DND-41 (cell line): Measurements from ENCODE around the gene NUBPL.

Experiments used
- ATAC-seq: fragments of 200-7000 bp; cut with Tn5 transposase; 3 replicates; pipeline ENCODE4 v1.9.1; 2021; ENCODE audit warnings: low read depth; ENCODE audit not compliant: insufficient read depth
- DNase-seq: peaks from one replicate; pipeline ENCODE4 v3.0.0-alpha.2; 2020
- H2AFZ ChIP-seq: 2 replicates; pipeline ENCODE4 v1.6.0; 2012; ENCODE audit warnings: low read depth, low read length
- H3K27ac ChIP-seq: 2 replicates; pipeline ENCODE4 v1.5.1; 2012; ENCODE audit warnings: low read length, inconsistent platforms
- H3K27me3 ChIP-seq: fragments of 200-600 bp; sonication (generic); 2 replicates; pipeline ENCODE4 v1.6.0; 2012; ENCODE audit warnings: low read length, mild to moderate bottlenecking, inconsistent platforms; ENCODE audit not compliant: insufficient read depth, poor library complexity
- H3K36me3 ChIP-seq: 2 replicates; pipeline ENCODE4 v1.5.1; 2012; ENCODE audit warnings: low read length, inconsistent platforms; ENCODE audit not compliant: insufficient read depth
- H3K4me1 ChIP-seq: 2 replicates; pipeline ENCODE4 v1.5.1; 2012; ENCODE audit warnings: mild to moderate bottlenecking, low read length; ENCODE audit not compliant: insufficient read depth
- H3K4me2 ChIP-seq: 2 replicates; pipeline ENCODE4 v1.6.0; 2012; ENCODE audit warnings: mild to moderate bottlenecking, moderate library complexity, low read length, inconsistent platforms; ENCODE audit not compliant: insufficient read depth
- H3K4me3 ChIP-seq, 2 experiments: fragments of 200-600 bp in 1 of 2; shearing (Covaris generic) in 1 of 2; 2 replicates each; pipeline ENCODE4 v1.5.1; 2012 to 2016; ENCODE audit warnings: inconsistent platforms in 2 of 2, low read length in 2 of 2, mild to moderate bottlenecking in 2 of 2, low read depth in 1 of 2, moderate library complexity in 1 of 2
- H3K79me2 ChIP-seq: 2 replicates; pipeline ENCODE4 v1.6.0; 2012; ENCODE audit warnings: low read length, inconsistent platforms; ENCODE audit not compliant: insufficient read depth
- H3K9ac ChIP-seq: 2 replicates; pipeline ENCODE4 v1.6.0; 2012; ENCODE audit warnings: low read depth, mild to moderate bottlenecking, inconsistent platforms, low read length, moderate library complexity
- H3K9me3 ChIP-seq: 2 replicates; pipeline ENCODE4 v1.5.1; 2012; ENCODE audit warnings: low read length, moderate library complexity, mild to moderate bottlenecking, inconsistent platforms; ENCODE audit not compliant: insufficient read depth, severe bottlenecking
- H4K20me1 ChIP-seq: 2 replicates; pipeline ENCODE4 v1.6.0; 2012; ENCODE audit warnings: low read length; ENCODE audit not compliant: insufficient read depth
- CTCF ChIP-seq: IDR thresholded peaks from 2 replicates; pipeline ENCODE4 v1.5.1; 2012; ENCODE audit warnings: borderline replicate concordance, low read length, moderate library complexity, mild to moderate bottlenecking; ENCODE audit not compliant: poor library complexity, severe bottlenecking; ENCODE audit errors: extremely low read depth
- EZH2 ChIP-seq: IDR thresholded peaks from 3 replicates; pipeline ENCODE4 v1.6.1; 2012; ENCODE audit warnings: borderline replicate concordance, low read depth, mild to moderate bottlenecking, moderate library complexity, low read length, inconsistent platforms; ENCODE audit not compliant: severe bottlenecking

Gene NUBPL

GRCh38 chr14:31897581-31898186, 336.5 kb downstream of the NUBPL start:
- Histone ChIP-seq H3K27me3 (no peaks in the 10 kb centered on the region), H3K4me2 (no peak overlapping the region), H3K79me2 (no peaks in the 10 kb centered on the region), H3K4me3 (no peak overlapping the region), H3K9ac (no peak overlapping the region), H3K36me3 (no peaks in the 10 kb centered on the region), H4K20me1 (no peaks in the 10 kb centered on the region), H2AFZ (no peak overlapping the region), H3K9me3 (no peaks in the 10 kb centered on the region), H3K27ac (no peak overlapping the region), H3K4me1 (no peaks in the 10 kb centered on the region)
- DNase-seq = no peak
- TF ChIP-seq EZH2 (no peak), CTCF (no peak)
- no peak for ATAC-seq

- Histone ChIP-seq H3K4me1 (no peaks in the 10 kb centered on the region), H3K79me2 (no peaks in the 10 kb centered on the region), H3K9me3 (no peaks in the 10 kb centered on the region), H4K20me1 (no peaks in the 10 kb centered on the region), H3K4me3 (no peak overlapping the region), H3K27me3 (no peaks in the 10 kb centered on the region), H3K9ac (no peak overlapping the region), H3K36me3 (no peaks in the 10 kb centered on the region), H3K4me2 (no peak overlapping the region), H2AFZ (no peak overlapping the region), H3K27ac (no peak overlapping the region)
- TF ChIP-seq EZH2 (no peak), CTCF (no peak)
- no peak for ATAC-seq
- no peak for DNase-seq
These were observed 337.8 kb downstream of the NUBPL start for GRCh38 chr14:31898838-31899528.

- DNase-seq = no peak
- Histone ChIP-seq H3K27ac (no peak overlapping the region), H2AFZ (no peak overlapping the region), H3K36me3 (no peaks in the 10 kb centered on the region), H3K4me1 (no peaks in the 10 kb centered on the region), H3K4me3 (no peak overlapping the region), H3K4me2 (no peak overlapping the region), H3K9ac (no peak overlapping the region), H3K79me2 (no peaks in the 10 kb centered on the region), H3K27me3 (no peaks in the 10 kb centered on the region), H4K20me1 (no peaks in the 10 kb centered on the region), H3K9me3 (no peaks in the 10 kb centered on the region)
- TF ChIP-seq EZH2 (no peak), CTCF (no peak)
- no peak for ATAC-seq
These were observed 340.8 kb downstream of the NUBPL start for GRCh38 chr14:31902002-31902401.
